Hepatocyte (in vitro differentiated cells): ENCODE data around the gene CDH15. TPM values are rescaled to one million over a fixed set of nuclear protein-coding genes. Genes with fewer than 3 reads are reported as not detected.

Experiments used
- DNase-seq: peaks from one replicate; pipeline ENCODE4 v3.0.0-alpha.2; 2016; ENCODE audit warnings: low spot score
- H2AFZ ChIP-seq: fragments of 200-600 bp; sonication (generic); 2 replicates; pipeline ENCODE4 v1.6.0; 2016; ENCODE audit warnings: antibody characterized with exemption, mild to moderate bottlenecking
- H3K27ac ChIP-seq: fragments of 200-600 bp; sonication (generic); 2 replicates; pipeline ENCODE4 v1.5.1; 2016; ENCODE audit warnings: mild to moderate bottlenecking
- H3K27me3 ChIP-seq: fragments of 200-600 bp; sonication (generic); 2 replicates; pipeline ENCODE4 v1.6.1; 2016
- H3K36me3 ChIP-seq: fragments of 200-600 bp; sonication (generic); replicated peaks from 2 replicates; pipeline ENCODE4 v1.5.1; 2016; ENCODE audit warnings: low read depth; ENCODE audit not compliant: insufficient read depth
- H3K4me1 ChIP-seq: fragments of 200-600 bp; sonication (generic); 2 replicates; pipeline ENCODE4 v1.5.1; 2016; ENCODE audit warnings: mild to moderate bottlenecking, moderate library complexity; ENCODE audit not compliant: insufficient read depth
- H3K4me2 ChIP-seq: fragments of 200-600 bp; sonication (generic); 2 replicates; pipeline ENCODE4 v1.6.0; 2016
- H3K4me3 ChIP-seq: fragments of 200-600 bp; sonication (generic); 2 replicates; pipeline ENCODE4 v1.5.1; 2016; ENCODE audit warnings: mild to moderate bottlenecking
- H3K79me2 ChIP-seq: fragments of 200-600 bp; sonication (generic); 2 replicates; pipeline ENCODE4 v1.6.0; 2017; ENCODE audit warnings: mild to moderate bottlenecking
- H3K9me2 ChIP-seq: fragments of 200-600 bp; sonication (generic); replicated peaks from 2 replicates; pipeline ENCODE4 v1.6.0; 2017; ENCODE audit warnings: mild to moderate bottlenecking; ENCODE audit not compliant: insufficient read depth
- H3K9me3 ChIP-seq: fragments of 200-600 bp; sonication (generic); 2 replicates; pipeline ENCODE4 v1.5.1; 2016; ENCODE audit warnings: low read depth, mild to moderate bottlenecking
- H4K20me1 ChIP-seq: fragments of 200-600 bp; sonication (generic); 2 replicates; pipeline ENCODE4 v1.6.0; 2016; ENCODE audit warnings: mild to moderate bottlenecking; ENCODE audit not compliant: insufficient read depth, poor library complexity, severe bottlenecking
- EZH2 ChIP-seq: fragments of 200-600 bp; sonication (generic); IDR thresholded peaks from 2 replicates; pipeline ENCODE4 v1.6.1; 2016; ENCODE audit warnings: antibody characterized with exemption, mild to moderate bottlenecking, borderline replicate concordance
- EZH2phosphoT487 ChIP-seq: fragments of 200-600 bp; sonication (generic); IDR thresholded peaks from one replicate; pipeline ENCODE4 v1.6.1; 2018; ENCODE audit warnings: antibody characterized with exemption, mild to moderate bottlenecking, low read depth, moderate library complexity; ENCODE audit not compliant: unreplicated experiment, severe bottlenecking
- WGBS: methylation state at CpG from one replicate; pipeline ENCODE4 v1.1.6; 2016; ENCODE audit warnings: low lambda C conversion rate; ENCODE audit errors: missing lambda C conversion rate; 5-methylcytosine and 5-hydroxymethylcytosine counted together
- polyA plus RNA-seq: library from polyadenylated mRNA; unstranded; fragments of >200 nt; fragmentation: Nextera tagmentation; extraction: Ambion mirVana; gene quantifications from 2 replicates; pipeline ENCODE4 v1.2.1, GENCODE V29; 2016
- total RNA-seq: library from RNA; depleted of rRNA; stranded (reverse); fragments of >200 nt; gene quantifications from 2 replicates; pipeline ENCODE4 v1.2.3, GENCODE V29; 2014
- TF ChIP-seq, protein P1 (sequence below): fragments of 200-600 bp; sonication (generic); IDR thresholded peaks from 2 replicates; pipeline ENCODE4 v1.5.1; 2016; ENCODE audit warnings: antibody characterized with exemption, mild to moderate bottlenecking; ENCODE audit not compliant: poor library complexity

The CDH15 gene
- total and polyA plus RNA-seq, 2 experiments from 2014 or later: 0.13 to 0.47 TPM

GRCh38 chr16:89179656-89180315, 8.2 kb downstream of the CDH15 start:
- no peak for TF ChIP-seq EZH2phosphoT487
- no peak for TF ChIP-seq EZH2
- TF ChIP-seq, protein P1, sequence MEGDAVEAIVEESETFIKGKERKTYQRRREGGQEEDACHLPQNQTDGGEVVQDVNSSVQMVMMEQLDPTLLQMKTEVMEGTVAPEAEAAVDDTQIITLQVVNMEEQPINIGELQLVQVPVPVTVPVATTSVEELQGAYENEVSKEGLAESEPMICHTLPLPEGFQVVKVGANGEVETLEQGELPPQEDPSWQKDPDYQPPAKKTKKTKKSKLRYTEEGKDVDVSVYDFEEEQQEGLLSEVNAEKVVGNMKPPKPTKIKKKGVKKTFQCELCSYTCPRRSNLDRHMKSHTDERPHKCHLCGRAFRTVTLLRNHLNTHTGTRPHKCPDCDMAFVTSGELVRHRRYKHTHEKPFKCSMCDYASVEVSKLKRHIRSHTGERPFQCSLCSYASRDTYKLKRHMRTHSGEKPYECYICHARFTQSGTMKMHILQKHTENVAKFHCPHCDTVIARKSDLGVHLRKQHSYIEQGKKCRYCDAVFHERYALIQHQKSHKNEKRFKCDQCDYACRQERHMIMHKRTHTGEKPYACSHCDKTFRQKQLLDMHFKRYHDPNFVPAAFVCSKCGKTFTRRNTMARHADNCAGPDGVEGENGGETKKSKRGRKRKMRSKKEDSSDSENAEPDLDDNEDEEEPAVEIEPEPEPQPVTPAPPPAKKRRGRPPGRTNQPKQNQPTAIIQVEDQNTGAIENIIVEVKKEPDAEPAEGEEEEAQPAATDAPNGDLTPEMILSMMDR: no peak
- no peak for DNase-seq

DNA sequence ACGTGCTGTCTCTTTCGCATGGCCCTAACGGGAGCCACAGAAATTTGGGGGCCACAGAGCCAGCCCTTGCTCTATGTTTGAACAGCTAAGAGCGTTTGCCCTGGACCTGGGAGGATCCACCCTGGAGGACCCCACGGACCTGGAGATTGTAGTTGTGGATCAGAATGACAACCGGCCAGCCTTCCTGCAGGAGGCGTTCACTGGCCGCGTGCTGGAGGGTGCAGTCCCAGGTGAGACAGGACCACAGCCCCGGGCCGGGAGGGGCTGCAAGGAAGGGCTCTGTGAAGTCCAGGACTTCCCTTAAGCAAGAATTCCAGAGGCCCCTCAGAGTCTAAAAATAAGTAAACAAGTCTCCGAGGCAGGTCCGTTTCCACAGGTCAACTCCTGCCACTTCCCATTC, 11.9 kb downstream of the CDH15 start:
- 60% methylated on average over 13 of the region's 13 CpGs for WGBS
- no peak overlapping the region for H3K27ac ChIP-seq

More at GRCh38 chr16:89179656-89180315, 8.2 kb downstream of the CDH15 start:
- H3K4me2 ChIP-seq: no peak overlapping the region
- H3K36me3 ChIP-seq: no peaks in the 10 kb centered on the region
- no peak overlapping the region for H3K27ac ChIP-seq
- no peaks in the 10 kb centered on the region for H3K27me3 ChIP-seq
- H4K20me1 ChIP-seq: no peaks in the 10 kb centered on the region
- no peak overlapping the region for H2AFZ ChIP-seq
- WGBS: 89% methylated on average over 24 of the region's 25 CpGs
- H3K9me2 ChIP-seq: no peaks in the 10 kb centered on the region
- H3K79me2 ChIP-seq: no peaks in the 10 kb centered on the region
- no peaks in the 10 kb centered on the region for H3K9me3 ChIP-seq
- no peak overlapping the region for H3K4me3 ChIP-seq
- H3K4me1 ChIP-seq: no peaks in the 10 kb centered on the region

GRCh38 chr16:89183975-89184676, 12.6 kb downstream of the CDH15 start:
- Histone ChIP-seq H3K79me2 (no peaks in the 10 kb centered on the region), H4K20me1 (no peaks in the 10 kb centered on the region), H3K27me3 (no peaks in the 10 kb centered on the region), H3K27ac (no peak overlapping the region), H3K9me3 (no peaks in the 10 kb centered on the region), H3K4me3 (no peak overlapping the region), H3K4me2 (no peak overlapping the region), H3K4me1 (no peaks in the 10 kb centered on the region), H3K9me2 (no peaks in the 10 kb centered on the region), H3K36me3 (no peaks in the 10 kb centered on the region), H2AFZ (no peak overlapping the region)
- no peak for DNase-seq
- no peak for TF ChIP-seq EZH2
- WGBS: 85% methylated on average over 26 of the region's 26 CpGs

More for the DNA sequence above, 11.9 kb downstream of the CDH15 start:
- H3K27me3 ChIP-seq: no peaks in the 10 kb centered on the region
- H3K79me2 ChIP-seq: no peaks in the 10 kb centered on the region
- no peak for DNase-seq
- H3K4me3 ChIP-seq: no peak overlapping the region
- H3K9me3 ChIP-seq: no peaks in the 10 kb centered on the region
- H2AFZ ChIP-seq: no peak overlapping the region
- no peaks in the 10 kb centered on the region for H4K20me1 ChIP-seq
- no peaks in the 10 kb centered on the region for H3K9me2 ChIP-seq
- H3K36me3 ChIP-seq: no peaks in the 10 kb centered on the region
- no peaks in the 10 kb centered on the region for H3K4me1 ChIP-seq
- H3K4me2 ChIP-seq: no peak overlapping the region
- TF ChIP-seq, protein P1: no peak
- TF ChIP-seq EZH2phosphoT487: no peak
- no peak for TF ChIP-seq EZH2

GRCh38 chr16:89184677-89184932, 13.1 kb downstream of the CDH15 start:
- no peaks in the 10 kb centered on the region for H3K4me1 ChIP-seq
- WGBS: 95% methylated on average over 9 of the region's 9 CpGs
- DNase-seq: no peak
- H3K27ac ChIP-seq: no peak overlapping the region
- H3K79me2 ChIP-seq: no peaks in the 10 kb centered on the region
- H3K9me2 ChIP-seq: no peaks in the 10 kb centered on the region
- H3K9me3 ChIP-seq: no peaks in the 10 kb centered on the region
- no peaks in the 10 kb centered on the region for H3K27me3 ChIP-seq
- no peak overlapping the region for H3K4me3 ChIP-seq
- no peaks in the 10 kb centered on the region for H4K20me1 ChIP-seq
- no peak overlapping the region for H3K4me2 ChIP-seq
- H2AFZ ChIP-seq: no peak overlapping the region
- no peaks in the 10 kb centered on the region for H3K36me3 ChIP-seq
- no peak for TF ChIP-seq EZH2
- TF ChIP-seq, protein P1: no peak
- TF ChIP-seq EZH2phosphoT487: no peak
